Esophagus (tissue), 2 donors: ENCODE measurements around the gene TEX264. TPM values are rescaled to one million over a fixed set of nuclear protein-coding genes. Genes with fewer than 3 reads are reported as not detected.

Experiments used
- H3K27ac ChIP-seq, 2 donors: one replicate each; pipeline ENCODE4 v1.5.1; 2013; ENCODE audit warnings: low read depth in 2 of 2, mild to moderate bottlenecking in 2 of 2, inconsistent platforms in 1 of 2, low read length in 1 of 2, moderate library complexity in 1 of 2
- H3K27me3 ChIP-seq, 2 donors: one replicate each; pipeline ENCODE4 v1.6.1; 2013; ENCODE audit warnings: low read length in 2 of 2, control low read depth in 1 of 2, mild to moderate bottlenecking in 1 of 2; ENCODE audit not compliant: insufficient read depth in 2 of 2, control insufficient read depth in 1 of 2
- H3K36me3 ChIP-seq, 2 donors: one replicate each; pipeline ENCODE4 v1.6.1; 2013; ENCODE audit warnings: low read length in 1 of 2; ENCODE audit not compliant: control insufficient read depth in 2 of 2, insufficient read depth in 2 of 2
- H3K4me1 ChIP-seq, 2 donors: one replicate each; pipeline ENCODE4 v1.6.1; 2013; ENCODE audit warnings: low read length in 1 of 2; ENCODE audit not compliant: control insufficient read depth in 2 of 2, insufficient read depth in 2 of 2
- H3K4me3 ChIP-seq, 2 donors: one replicate each; pipeline ENCODE4 v1.5.1; 2013; ENCODE audit warnings: low read length in 2 of 2, mild to moderate bottlenecking in 2 of 2, low read depth in 1 of 2, moderate library complexity in 1 of 2
- H3K9me3 ChIP-seq, 2 donors: one replicate each; pipeline ENCODE4 v1.6.1; 2013; ENCODE audit warnings: mild to moderate bottlenecking in 2 of 2, low read depth in 1 of 2, low read length in 1 of 2, moderate library complexity in 1 of 2; ENCODE audit not compliant: control insufficient read depth in 2 of 2, insufficient read depth in 1 of 2
- WGBS, 2 donors: extraction: QIAGEN DNeasy Blood & Tissue Kit; methylation state at CpG; one replicate each; pipeline ENCODE4 v1.1.7; 2013; 5-methylcytosine and 5-hydroxymethylcytosine counted together
- polyA plus RNA-seq, 2 donors: library from polyadenylated mRNA; stranded (reverse); fragments of 200-250 nt; gene quantifications; one replicate each; pipeline ENCODE4 v1.2.3, GENCODE V29; 2013
- donor health status: healthy with polysubstance abuse.
- donor health status: Bipolar disorder and iron deficiency.

The TEX264 gene
- polyA plus RNA-seq, 2 donors: 46.7 to 59.5 TPM

- WGBS, 2 donors: 68 to 94% methylated on average over 2 of the region's 2 CpGs
- peaks cover 5 to 34% of the 10 kb centered on the region in 2 donors for H3K4me1 ChIP-seq
- H3K27ac ChIP-seq: peak overlapping the region; percentile 77 to 90
- H3K9me3 ChIP-seq: no peaks in the 10 kb centered on the region
- no peak overlapping the region for H3K4me3 ChIP-seq
- H3K27me3 ChIP-seq: no peaks in the 10 kb centered on the region
- H3K36me3 ChIP-seq: peaks cover 9 to 19% of the 10 kb centered on the region in 2 donors
These were observed 9.7 kb downstream of the TEX264 start for GRCh38 chr3:51680663-51681230.

- 32 to 37% methylated on average over 3 of the region's 3 CpGs for WGBS, 2 donors
- peaks cover 9 to 24% of the 10 kb centered on the region in 2 donors for H3K36me3 ChIP-seq
These were observed 10.4 kb downstream of the TEX264 start for GRCh38 chr3:51681453-51681852.

GRCh38 chr3:51682079-51682478 lies 11.0 kb downstream of the TEX264 start:
- H3K9me3 ChIP-seq: no peaks in the 10 kb centered on the region
- no peaks in the 10 kb centered on the region for H3K27me3 ChIP-seq
- no peak overlapping the region for H3K4me3 ChIP-seq
- H3K27ac ChIP-seq: peak overlapping the region; percentile 69 to 90
- H3K36me3 ChIP-seq: peaks cover 11 to 24% of the 10 kb centered on the region in 2 donors
- 27 to 32% methylated on average over 4 of the region's 4 CpGs for WGBS, 2 donors
- H3K4me1 ChIP-seq: peaks cover 7 to 33% of the 10 kb centered on the region in 2 donors

More at GRCh38 chr3:51681453-51681852, 10.4 kb downstream of the TEX264 start:
- Histone ChIP-seq H3K4me1 (peaks cover 5 to 30% of the 10 kb centered on the region in 2 donors), H3K27ac (peak overlapping the region; percentile 77 to 90), H3K27me3 (no peaks in the 10 kb centered on the region), H3K9me3 (no peaks in the 10 kb centered on the region), H3K4me3 (no peak overlapping the region)

GRCh38 chr3:51682526-51682925 lies 11.5 kb downstream of the TEX264 start:
- Histone ChIP-seq H3K4me3 (no peak overlapping the region), H3K4me1 (peaks cover 7 to 30% of the 10 kb centered on the region in 2 donors), H3K36me3 (peaks cover 11 to 27% of the 10 kb centered on the region in 2 donors), H3K27me3 (no peaks in the 10 kb centered on the region), H3K9me3 (no peaks in the 10 kb centered on the region), H3K27ac (no peak overlapping the region)
- WGBS, 2 donors: 77 to 79% methylated on average over 7 of the region's 7 CpGs

- H3K9me3 ChIP-seq: no peaks in the 10 kb centered on the region
- H3K36me3 ChIP-seq: peaks cover 13 to 30% of the 10 kb centered on the region in 2 donors
- peaks cover 7 to 20% of the 10 kb centered on the region in 2 donors for H3K4me1 ChIP-seq
- H3K27ac ChIP-seq: no peak overlapping the region
- H3K4me3 ChIP-seq: no peak overlapping the region
- no peaks in the 10 kb centered on the region for H3K27me3 ChIP-seq
- 71% methylated on average over 2 of the region's 2 CpGs for WGBS, 2 donors
These were observed 12.5 kb downstream of the TEX264 start for GRCh38 chr3:51683566-51683965.

GRCh38 chr3:51684971-51685751 lies 14.1 kb downstream of the TEX264 start:
- peaks cover 9 to 35% of the 10 kb centered on the region in 2 donors for H3K36me3 ChIP-seq
- H3K27me3 ChIP-seq: no peaks in the 10 kb centered on the region
- peaks cover 7 to 19% of the 10 kb centered on the region in 2 donors for H3K4me1 ChIP-seq
- 53 to 55% methylated on average over 7 of the region's 7 CpGs for WGBS, 2 donors
- H3K9me3 ChIP-seq: no peaks in the 10 kb centered on the region
- no peak overlapping the region for H3K4me3 ChIP-seq
- H3K27ac ChIP-seq: peak overlapping the region; percentile 6 to 36

GRCh38 chr3:51686056-51686455 lies 15.0 kb downstream of the TEX264 start:
- peak overlapping the region; percentile 36 to 48 for H3K27ac ChIP-seq
- H3K9me3 ChIP-seq: no peaks in the 10 kb centered on the region
- H3K4me1 ChIP-seq: peaks cover 4 to 12% of the 10 kb centered on the region in 2 donors
- 83 to 84% methylated on average over 4 of the region's 4 CpGs for WGBS, 2 donors
- no peaks in the 10 kb centered on the region for H3K27me3 ChIP-seq
- peaks cover 9 to 37% of the 10 kb centered on the region in 2 donors for H3K36me3 ChIP-seq
- no peak overlapping the region for H3K4me3 ChIP-seq

- H3K36me3 ChIP-seq: peaks cover 9 to 41% of the 10 kb centered on the region in 2 donors
- no peaks in the 10 kb centered on the region for H3K9me3 ChIP-seq
- peak overlapping the region; percentile 38 to 48 for H3K27ac ChIP-seq
- H3K4me3 ChIP-seq: no peak overlapping the region
- no peaks in the 10 kb centered on the region for H3K27me3 ChIP-seq
- H3K4me1 ChIP-seq: peaks cover 2 to 7% of the 10 kb centered on the region in 2 donors
- WGBS, 2 donors: 57 to 62% methylated on average over 10 of the region's 10 CpGs
These were observed 15.6 kb downstream of the TEX264 start for GRCh38 chr3:51686512-51687215.

- Histone ChIP-seq H3K27me3 (no peaks in the 10 kb centered on the region), H3K36me3 (peaks cover 13 to 46% of the 10 kb centered on the region in 2 donors), H3K9me3 (no peaks in the 10 kb centered on the region), H3K27ac (peak overlapping the region in 1 of 2 donors; percentile 38), H3K4me1 (peaks cover 2 to 3% of the 10 kb centered on the region in 2 donors), H3K4me3 (no peak overlapping the region)
- WGBS, 2 donors: 71 to 77% methylated on average over 14 of the region's 14 CpGs
These were observed 16.6 kb downstream of the TEX264 start for GRCh38 chr3:51687431-51688205.
